ENCODE data around the gene SP140.

- no peak for TF ChIP-seq ZNF274 (IDR thresholded peaks at IDR 0.05; ENCODE audit: low read depth, low read length)
- TF ChIP-seq SUZ12 (IDR thresholded peaks at IDR 0.05; ENCODE audit: extremely low read depth, insufficient read depth, insufficient read length), result no peak
Measured at GRCh38 chr2:230202430-230203109, 23.0 kb upstream of the SP140 start.

All from NT2/D1 (cell line).